ENCODE results near the gene SMARCA4. TPM values are rescaled to one million over a fixed set of nuclear protein-coding genes. Genes with fewer than 3 reads are reported as not detected.
A peak's percentile ranks its signal among the peaks of the same experiment; 100 is the strongest.

Gene SMARCA4
- total RNA-seq, 1 donor from 2014 or later: 238 TPM

GRCh38 chr19:11063434-11063833 is 102.6 kb downstream of the SMARCA4 start:
- peaks cover 42% of the 10 kb centered on the region for H3K36me3 Mint-ChIP-seq (ENCODE audit: low read depth, unreplicated experiment)
- TF ChIP-seq CTCF (IDR thresholded peaks at IDR 0.05; ENCODE audit: unreplicated experiment): no peak
- H3K27me3 Mint-ChIP-seq (ENCODE audit: unreplicated experiment): peaks cover 6% of the 10 kb centered on the region
- DNase-seq (ENCODE audit: low spot score): no peak
- no peak overlapping the region for H3K4me3 Mint-ChIP-seq (ENCODE audit: unreplicated experiment)
- H3K4me1 Mint-ChIP-seq (ENCODE audit: unreplicated experiment): no peaks in the 10 kb centered on the region
- H3K9me3 Mint-ChIP-seq (ENCODE audit: unreplicated experiment): no peaks in the 10 kb centered on the region
- no peak overlapping the region for H3K27ac Mint-ChIP-seq (ENCODE audit: unreplicated experiment)

GRCh38 chr19:11064831-11065303 is 104.0 kb downstream of the SMARCA4 start:
- peak overlapping the region; percentile 48 for H3K27ac Mint-ChIP-seq (ENCODE audit: unreplicated experiment)

GRCh38 chr19:11066326-11066725 is 105.5 kb downstream of the SMARCA4 start:
- no peak for TF ChIP-seq CTCF (IDR thresholded peaks at IDR 0.05; ENCODE audit: unreplicated experiment)
- Mint-ChIP-seq H3K4me1 (ENCODE audit: unreplicated experiment) (no peaks in the 10 kb centered on the region), H3K36me3 (ENCODE audit: low read depth, unreplicated experiment) (peaks cover 26% of the 10 kb centered on the region), H3K27ac (ENCODE audit: unreplicated experiment) (no peak overlapping the region), H3K27me3 (ENCODE audit: unreplicated experiment) (peaks cover 6% of the 10 kb centered on the region), H3K9me3 (ENCODE audit: unreplicated experiment) (no peaks in the 10 kb centered on the region), H3K4me3 (ENCODE audit: unreplicated experiment) (peak overlapping the region; percentile 51)
- DNase-seq (ENCODE audit: low spot score): no peak

More at GRCh38 chr19:11064831-11065303, 104.0 kb downstream of the SMARCA4 start:
- no peak for TF ChIP-seq CTCF (IDR thresholded peaks at IDR 0.05; ENCODE audit: unreplicated experiment)
- H3K4me3 Mint-ChIP-seq (ENCODE audit: unreplicated experiment): no peak overlapping the region
- peaks cover 8% of the 10 kb centered on the region for H3K27me3 Mint-ChIP-seq (ENCODE audit: unreplicated experiment)
- peaks cover 34% of the 10 kb centered on the region for H3K36me3 Mint-ChIP-seq (ENCODE audit: low read depth, unreplicated experiment)
- no peaks in the 10 kb centered on the region for H3K4me1 Mint-ChIP-seq (ENCODE audit: unreplicated experiment)
- no peak for DNase-seq (ENCODE audit: low spot score)
- no peaks in the 10 kb centered on the region for H3K9me3 Mint-ChIP-seq (ENCODE audit: unreplicated experiment)

GRCh38 chr19:11067356-11068113 is 106.7 kb downstream of the SMARCA4 start:
- Mint-ChIP-seq H3K9me3 (ENCODE audit: unreplicated experiment) (no peaks in the 10 kb centered on the region), H3K27ac (ENCODE audit: unreplicated experiment) (no peak overlapping the region), H3K4me1 (ENCODE audit: unreplicated experiment) (no peaks in the 10 kb centered on the region), H3K4me3 (ENCODE audit: unreplicated experiment) (no peak overlapping the region), H3K27me3 (ENCODE audit: unreplicated experiment) (peaks cover 6% of the 10 kb centered on the region), H3K36me3 (ENCODE audit: low read depth, unreplicated experiment) (peaks cover 20% of the 10 kb centered on the region)
- DNase-seq (ENCODE audit: low spot score): no peak
- TF ChIP-seq CTCF (IDR thresholded peaks at IDR 0.05; ENCODE audit: unreplicated experiment): no peak

- Mint-ChIP-seq H3K4me1 (ENCODE audit: unreplicated experiment) (peaks cover 11% of the 10 kb centered on the region), H3K27me3 (ENCODE audit: unreplicated experiment) (peaks cover 11% of the 10 kb centered on the region), H3K36me3 (ENCODE audit: low read depth, unreplicated experiment) (peaks cover 22% of the 10 kb centered on the region), H3K27ac (ENCODE audit: unreplicated experiment) (no peak overlapping the region), H3K9me3 (ENCODE audit: unreplicated experiment) (no peaks in the 10 kb centered on the region), H3K4me3 (ENCODE audit: unreplicated experiment) (no peak overlapping the region)
- TF ChIP-seq CTCF (IDR thresholded peaks at IDR 0.05; ENCODE audit: unreplicated experiment): no peak
- DNase-seq (ENCODE audit: low spot score): no peak
These were observed 108.7 kb downstream of the SMARCA4 start for GRCh38 chr19:11069561-11069960.
